ENCODE measurements around the gene NFKB2.

NFKB2 gene

GRCh38 chr10:102408728-102409603 is 13.5 kb downstream of the NFKB2 start:
- DNase-seq = peak; percentile 72

GRCh38 chr10:102409604-102410428 is 14.3 kb downstream of the NFKB2 start:
- no peak for DNase-seq

GRCh38 chr10:102410429-102411073 is 15.0 kb downstream of the NFKB2 start:
- DNase-seq = peak; percentile 54

- DNase-seq = no peak
Measured at GRCh38 chr10:102411341-102412255, 16.1 kb downstream of the NFKB2 start.

GRCh38 chr10:102412293-102412692 is 16.8 kb downstream of the NFKB2 start:
- DNase-seq = no peak

- peak; percentile 26 for DNase-seq
Measured at GRCh38 chr10:102413053-102413705, 17.7 kb downstream of the NFKB2 start.

- DNase-seq = no peak
Measured at GRCh38 chr10:102413806-102414561, 18.5 kb downstream of the NFKB2 start.

- DNase-seq = no peak
Measured at GRCh38 chr10:102414749-102415148, 19.2 kb downstream of the NFKB2 start.

GRCh38 chr10:102416283-102416682 is 20.8 kb downstream of the NFKB2 start:
- no peak for DNase-seq

- no peak for DNase-seq
Measured at GRCh38 chr10:102416695-102417094, 21.2 kb downstream of the NFKB2 start.

DNA sequence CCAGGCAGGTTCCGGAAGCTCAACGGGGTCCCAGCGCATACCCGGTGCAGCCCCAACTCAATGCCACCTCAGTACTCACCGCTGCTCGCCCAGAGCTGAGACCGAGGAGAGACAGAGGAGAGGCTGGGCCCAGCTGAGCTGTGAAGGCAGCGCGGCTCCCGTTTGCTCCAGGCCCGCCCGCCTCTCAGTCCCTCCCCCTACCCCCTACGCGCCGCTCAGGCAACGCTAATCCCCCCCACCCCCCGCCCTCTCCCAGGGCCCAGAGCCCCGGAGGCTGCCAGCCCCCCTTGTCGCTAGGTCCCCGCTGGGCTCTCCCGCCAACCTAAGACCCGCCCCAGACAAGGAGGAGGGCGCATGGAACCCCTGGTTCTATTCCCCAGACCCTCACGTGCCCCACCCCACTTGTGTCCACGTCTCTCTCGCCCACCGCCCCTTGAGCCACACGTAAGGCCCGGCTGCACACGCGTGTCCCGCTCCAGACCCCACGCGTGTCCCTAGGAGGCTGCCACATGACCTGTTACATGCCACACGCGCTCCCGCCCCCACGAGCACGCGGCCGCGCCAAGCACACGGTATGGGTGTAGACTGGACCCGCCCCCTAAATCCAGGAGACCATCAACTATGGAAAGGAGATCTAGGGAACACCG is 23.2 kb downstream of the NFKB2 start, which contains the start of gene PSD:
TSS of gene PSD (minus strand) at position 164 of the 647 bp plus-strand sequence. CDS start 1,747 bp downstream, outside the sequence.
- no peak for DNase-seq

GRCh38 chr10:102419269-102420180 is 24.0 kb downstream of the NFKB2 start:
- DNase-seq = peak; percentile 60

DNA sequence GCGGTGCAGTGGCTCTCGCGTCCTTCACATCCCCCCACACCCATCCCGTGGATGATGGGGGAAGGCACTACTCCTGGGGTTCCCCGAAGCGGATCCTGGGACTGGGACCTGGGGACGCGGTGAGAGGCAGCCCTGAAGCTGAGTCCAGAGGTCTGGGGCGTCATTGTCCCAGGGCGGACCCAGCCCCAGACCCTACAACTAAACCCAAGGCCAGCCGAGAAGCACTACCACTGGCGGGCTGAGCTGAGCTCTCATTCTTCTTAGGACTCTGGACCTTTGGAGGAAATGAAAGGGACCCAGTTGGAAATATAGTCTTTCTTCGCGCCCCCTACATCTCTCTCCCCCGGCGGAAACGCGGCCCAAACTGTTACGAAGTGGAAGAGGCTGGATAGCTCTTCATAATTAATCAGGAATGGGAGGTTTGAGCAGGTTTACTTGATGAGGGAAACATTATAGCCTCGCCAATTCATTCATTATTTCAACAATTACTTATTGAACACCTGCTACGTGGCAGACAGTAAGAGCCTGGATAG is 24.7 kb downstream of the NFKB2 start:
- no peak for DNase-seq

- peak; percentile 84 for DNase-seq
Measured at GRCh38 chr10:102420714-102421506, 25.4 kb downstream of the NFKB2 start, which contains the start of gene FBXL15. Gene FBXL15, plus strand, starts transcription at chr10:102420836. Its CDS starts 294 bp downstream, at chr10:102421130.

DNA sequence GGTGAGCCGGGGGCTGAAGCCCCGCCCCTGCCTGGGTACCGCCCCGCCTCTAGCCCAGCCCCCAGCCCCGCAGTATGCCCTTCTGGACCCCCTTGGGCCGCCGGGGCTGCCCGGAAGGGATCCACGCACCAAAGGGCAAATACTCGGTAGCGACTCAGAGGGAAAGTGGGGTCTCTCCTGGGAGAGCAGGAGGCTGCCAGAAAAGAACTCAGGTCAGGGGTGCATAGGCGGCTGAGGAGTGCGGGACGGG is 25.9 kb downstream of the NFKB2 start:
- DNase-seq = no peak

GRCh38 chr10:102421757-102422512 is 26.4 kb downstream of the NFKB2 start:
- DNase-seq = no peak

- DNase-seq = no peak
Measured at GRCh38 chr10:102422545-102423129, 27.1 kb downstream of the NFKB2 start.
